Endothelial cell of umbilical vein (primary cell): ENCODE data around the gene ENOX2.

Source experiments
- EZH2 ChIP-seq: IDR thresholded peaks from 2 replicates; pipeline ENCODE4 v1.6.1; 2012; ENCODE audit warnings: borderline replicate concordance, low read depth, mild to moderate bottlenecking, moderate library complexity, low read length, inconsistent platforms; ENCODE audit not compliant: severe bottlenecking
- GATA2 ChIP-seq: IDR thresholded peaks from 2 replicates; pipeline ENCODE4 v1.7.0; 2011; ENCODE audit warnings: low read depth, mild to moderate bottlenecking, moderate library complexity, mixed read lengths, low read length; ENCODE audit not compliant: insufficient read length, insufficient read depth
- POLR2A ChIP-seq: IDR thresholded peaks from 2 replicates; pipeline ENCODE4 v1.6.1; 2012; ENCODE audit warnings: low read depth, mild to moderate bottlenecking, control low read depth, low read length
- TF ChIP-seq, protein P1 (sequence below), 2 donors: IDR thresholded peaks; 1 replicate in 1 of 2; 2 replicates in 1 of 2; pipeline ENCODE4 v1.5.1; 2011; ENCODE audit warnings: low read length in 2 of 2, mild to moderate bottlenecking in 2 of 2, moderate library complexity in 2 of 2, control low read depth in 1 of 2, inconsistent platforms in 1 of 2, low read depth in 1 of 2; ENCODE audit not compliant: insufficient read depth in 1 of 2; ENCODE audit errors: extremely low read depth in 1 of 2

DNA sequence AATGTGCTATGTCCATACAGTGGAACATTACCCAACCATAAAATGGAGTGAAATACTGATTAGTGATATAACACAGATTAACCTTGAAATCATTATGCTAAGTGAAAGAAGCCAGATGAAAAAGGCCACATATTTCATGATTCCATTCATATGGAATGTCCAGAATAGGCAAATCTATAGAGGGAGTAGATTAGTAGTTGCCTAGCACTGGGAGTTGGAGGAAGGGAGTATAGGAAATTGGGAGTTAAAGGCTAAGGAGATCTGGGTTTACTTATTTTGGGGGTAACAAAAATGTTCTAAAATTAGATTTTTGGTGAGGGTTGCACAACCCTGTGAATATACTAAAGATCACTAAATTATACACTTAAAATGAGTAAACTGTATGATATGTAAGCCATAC lies 26.8 kb downstream of the ENOX2 start:
- TF ChIP-seq POLR2A (no peak), GATA2 (no peak), EZH2 (no peak)
- TF ChIP-seq, protein P1, sequence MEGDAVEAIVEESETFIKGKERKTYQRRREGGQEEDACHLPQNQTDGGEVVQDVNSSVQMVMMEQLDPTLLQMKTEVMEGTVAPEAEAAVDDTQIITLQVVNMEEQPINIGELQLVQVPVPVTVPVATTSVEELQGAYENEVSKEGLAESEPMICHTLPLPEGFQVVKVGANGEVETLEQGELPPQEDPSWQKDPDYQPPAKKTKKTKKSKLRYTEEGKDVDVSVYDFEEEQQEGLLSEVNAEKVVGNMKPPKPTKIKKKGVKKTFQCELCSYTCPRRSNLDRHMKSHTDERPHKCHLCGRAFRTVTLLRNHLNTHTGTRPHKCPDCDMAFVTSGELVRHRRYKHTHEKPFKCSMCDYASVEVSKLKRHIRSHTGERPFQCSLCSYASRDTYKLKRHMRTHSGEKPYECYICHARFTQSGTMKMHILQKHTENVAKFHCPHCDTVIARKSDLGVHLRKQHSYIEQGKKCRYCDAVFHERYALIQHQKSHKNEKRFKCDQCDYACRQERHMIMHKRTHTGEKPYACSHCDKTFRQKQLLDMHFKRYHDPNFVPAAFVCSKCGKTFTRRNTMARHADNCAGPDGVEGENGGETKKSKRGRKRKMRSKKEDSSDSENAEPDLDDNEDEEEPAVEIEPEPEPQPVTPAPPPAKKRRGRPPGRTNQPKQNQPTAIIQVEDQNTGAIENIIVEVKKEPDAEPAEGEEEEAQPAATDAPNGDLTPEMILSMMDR (IDR thresholded peaks at IDR 0.05; ENCODE audit: extremely low read depth in 1 of 2, insufficient read depth in 1 of 2, low read depth in 1 of 2, low read length in 2 of 2): no peak
